Measurements from ENCODE around the gene STK24.

Gene STK24

DNA sequence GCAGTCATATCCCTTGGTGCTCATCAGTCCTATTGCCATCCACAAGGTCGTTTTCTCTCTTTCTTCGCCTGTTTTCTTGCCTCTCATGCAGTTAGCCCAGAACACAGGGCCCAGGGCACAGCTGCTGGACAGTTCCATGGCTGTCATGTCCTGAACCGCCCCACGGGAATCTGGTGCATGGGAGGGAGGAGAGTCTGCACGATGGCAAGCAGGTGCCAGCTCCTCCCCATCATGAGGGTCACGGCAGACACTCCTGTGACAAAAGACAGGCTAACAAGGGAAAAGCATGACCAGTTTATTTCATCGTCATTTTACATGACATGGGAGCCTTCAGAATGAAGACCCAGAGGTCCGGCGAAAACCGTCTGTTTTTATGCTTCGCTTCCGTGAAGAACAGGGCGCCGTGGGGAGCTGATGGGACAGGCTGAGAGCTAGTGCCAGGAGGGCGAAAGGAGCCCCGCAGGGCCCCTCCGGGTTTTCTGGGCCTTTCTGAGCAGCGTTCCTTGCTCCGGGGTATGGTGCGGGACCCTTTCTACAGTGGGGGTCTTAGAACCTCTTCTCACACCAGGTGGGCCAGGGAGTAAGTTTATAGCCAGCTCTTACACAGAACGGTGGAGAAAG lies 135.7 kb downstream of the STK24 start:
- peaks cover 19% of the 10 kb centered on the region for H3K36me3 ChIP-seq (replicated peaks)
- H3K27me3 ChIP-seq (replicated peaks): no peaks in the 10 kb centered on the region
- in situ Hi-C loops (cut with HindIII; ENCODE audit: low pct_ligation_motif_present, low sequenced_read_pairs): loop anchor here (25.0 kb wide), 1 partner anchor 221 kb away; no protein-coding TSS in a partner anchor
- DNase-seq: no peak
- TF ChIP-seq, protein P1, sequence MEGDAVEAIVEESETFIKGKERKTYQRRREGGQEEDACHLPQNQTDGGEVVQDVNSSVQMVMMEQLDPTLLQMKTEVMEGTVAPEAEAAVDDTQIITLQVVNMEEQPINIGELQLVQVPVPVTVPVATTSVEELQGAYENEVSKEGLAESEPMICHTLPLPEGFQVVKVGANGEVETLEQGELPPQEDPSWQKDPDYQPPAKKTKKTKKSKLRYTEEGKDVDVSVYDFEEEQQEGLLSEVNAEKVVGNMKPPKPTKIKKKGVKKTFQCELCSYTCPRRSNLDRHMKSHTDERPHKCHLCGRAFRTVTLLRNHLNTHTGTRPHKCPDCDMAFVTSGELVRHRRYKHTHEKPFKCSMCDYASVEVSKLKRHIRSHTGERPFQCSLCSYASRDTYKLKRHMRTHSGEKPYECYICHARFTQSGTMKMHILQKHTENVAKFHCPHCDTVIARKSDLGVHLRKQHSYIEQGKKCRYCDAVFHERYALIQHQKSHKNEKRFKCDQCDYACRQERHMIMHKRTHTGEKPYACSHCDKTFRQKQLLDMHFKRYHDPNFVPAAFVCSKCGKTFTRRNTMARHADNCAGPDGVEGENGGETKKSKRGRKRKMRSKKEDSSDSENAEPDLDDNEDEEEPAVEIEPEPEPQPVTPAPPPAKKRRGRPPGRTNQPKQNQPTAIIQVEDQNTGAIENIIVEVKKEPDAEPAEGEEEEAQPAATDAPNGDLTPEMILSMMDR (IDR thresholded peaks at IDR 0.05; ENCODE audit: low read depth, low read length, missing control alignments): no peak
- no peak overlapping the region for H3K27ac ChIP-seq
- H3K4me3 ChIP-seq (ENCODE audit: low read depth, low read length): no peak overlapping the region

DNA sequence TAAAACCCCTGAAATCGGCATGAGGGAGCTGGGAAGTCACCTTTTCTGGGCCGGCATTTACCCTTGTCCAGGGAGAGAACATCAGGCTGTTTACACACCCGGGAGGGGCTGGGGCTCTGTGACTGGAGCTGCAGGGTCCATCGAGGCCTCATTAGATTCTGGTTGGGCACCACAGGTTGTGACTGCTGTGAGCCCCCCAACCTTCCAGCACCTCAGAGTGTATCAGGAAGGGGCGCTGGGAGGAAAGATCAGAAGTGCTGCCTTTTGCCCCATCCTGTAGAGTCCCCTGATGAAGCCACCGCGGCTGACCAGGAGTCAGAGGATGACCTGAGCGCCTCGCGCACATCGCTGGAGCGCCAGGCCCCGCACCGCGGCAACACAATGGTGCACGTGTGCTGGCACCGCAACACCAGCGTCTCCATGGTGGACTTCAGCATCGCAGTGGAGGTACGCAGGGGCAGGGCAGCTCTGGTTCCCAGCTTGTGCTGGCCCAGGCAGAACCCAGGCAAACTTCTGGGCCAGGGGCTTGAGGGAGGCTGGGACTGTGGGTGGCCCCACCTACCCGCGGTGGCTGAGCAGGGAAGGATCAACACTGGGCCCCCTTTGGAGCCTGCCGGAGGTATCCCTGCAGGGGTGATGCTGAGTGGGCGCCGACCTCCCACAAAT lies 136.4 kb downstream of the STK24 start:
- Histone ChIP-seq H3K36me3 (replicated peaks) (peaks cover 21% of the 10 kb centered on the region), H3K4me3 (ENCODE audit: low read depth, low read length) (no peak overlapping the region), H3K27me3 (replicated peaks) (no peaks in the 10 kb centered on the region), H3K27ac (no peak overlapping the region)
- in situ Hi-C loops (cut with HindIII; ENCODE audit: low pct_ligation_motif_present, low sequenced_read_pairs): loop anchor here (25.0 kb wide), 1 partner anchor 222 kb away; no protein-coding TSS in a partner anchor
- DNase-seq: no peak
- TF ChIP-seq, protein P1 (IDR thresholded peaks at IDR 0.05; ENCODE audit: low read depth, low read length, missing control alignments): no peak

DNA sequence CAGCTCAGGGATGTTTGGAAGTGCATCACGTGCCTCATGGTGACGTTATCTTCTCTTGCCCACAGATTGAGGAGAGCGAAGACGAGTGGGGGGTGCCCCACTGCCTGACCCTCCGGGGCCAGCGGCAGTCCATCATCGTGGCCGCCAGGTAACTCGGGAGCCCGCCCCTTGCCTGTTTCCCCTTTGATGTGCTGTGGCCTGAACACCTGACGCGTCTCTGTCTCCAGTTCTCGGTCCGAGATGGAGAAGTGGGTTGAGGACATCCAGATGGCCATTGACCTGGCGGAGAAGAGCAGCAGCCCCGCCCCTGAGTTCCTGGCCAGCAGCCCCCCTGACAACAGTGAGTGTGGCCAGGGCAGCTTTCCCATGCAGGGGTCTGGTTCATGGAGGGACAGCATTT lies 137.0 kb downstream of the STK24 start:
- H3K36me3 ChIP-seq (replicated peaks): peaks cover 23% of the 10 kb centered on the region

DNA sequence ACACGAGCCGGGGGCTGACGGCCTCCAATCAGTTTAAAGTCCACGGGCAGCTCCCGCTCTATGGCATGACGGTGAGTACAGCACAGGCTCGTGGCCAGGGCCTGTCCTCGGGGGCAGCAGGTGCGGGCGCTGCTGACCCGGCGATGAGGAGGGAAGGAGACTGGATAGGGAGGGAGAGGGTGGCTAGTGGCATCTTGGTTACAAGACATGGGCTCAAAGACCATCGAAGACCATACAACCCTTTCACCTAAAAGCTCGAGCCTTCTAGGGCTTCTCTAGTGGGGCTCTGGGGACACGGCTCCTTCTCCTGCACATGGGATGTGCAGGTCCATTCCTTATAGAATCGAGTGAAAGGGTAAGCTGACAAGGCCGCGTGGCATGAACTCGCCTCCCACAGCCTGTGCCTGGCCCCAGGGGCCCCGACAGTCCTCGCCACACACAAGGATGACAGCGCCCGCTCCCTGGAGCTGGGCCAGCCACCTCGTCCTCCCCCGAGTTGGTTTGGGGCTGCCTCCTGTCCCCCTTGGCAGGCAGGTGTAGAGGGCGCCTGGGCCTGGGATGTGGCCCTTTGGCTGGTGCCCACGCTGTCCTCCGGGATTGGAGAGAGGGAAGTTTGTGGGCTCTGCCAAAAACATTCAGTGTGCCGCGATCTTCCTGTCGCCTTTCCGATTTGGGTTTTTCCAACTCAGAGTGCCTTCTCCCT lies 137.6 kb downstream of the STK24 start:
- TF ChIP-seq, protein P1 (IDR thresholded peaks at IDR 0.05; ENCODE audit: low read depth, low read length, missing control alignments): no peak
- Histone ChIP-seq H3K36me3 (replicated peaks) (peaks cover 23% of the 10 kb centered on the region), H3K27ac (no peak overlapping the region), H3K4me3 (ENCODE audit: low read depth, low read length) (no peak overlapping the region), H3K27me3 (replicated peaks) (no peaks in the 10 kb centered on the region)
- DNase-seq: no peak
- in situ Hi-C loops (cut with HindIII; ENCODE audit: low pct_ligation_motif_present, low sequenced_read_pairs): loop anchor here (25.0 kb wide), 1 partner anchor 223 kb away; no protein-coding TSS in a partner anchor

More for the DNA sequence above, 137.0 kb downstream of the STK24 start:
- Histone ChIP-seq H3K27ac (no peak overlapping the region), H3K4me3 (ENCODE audit: low read depth, low read length) (no peak overlapping the region), H3K27me3 (replicated peaks) (no peaks in the 10 kb centered on the region)
- TF ChIP-seq, protein P1 (IDR thresholded peaks at IDR 0.05; ENCODE audit: low read depth, low read length, missing control alignments): no peak
- in situ Hi-C loops (cut with HindIII; ENCODE audit: low pct_ligation_motif_present, low sequenced_read_pairs): loop anchor here (25.0 kb wide), 1 partner anchor 222 kb away; no protein-coding TSS in a partner anchor
- DNase-seq: no peak

DNA sequence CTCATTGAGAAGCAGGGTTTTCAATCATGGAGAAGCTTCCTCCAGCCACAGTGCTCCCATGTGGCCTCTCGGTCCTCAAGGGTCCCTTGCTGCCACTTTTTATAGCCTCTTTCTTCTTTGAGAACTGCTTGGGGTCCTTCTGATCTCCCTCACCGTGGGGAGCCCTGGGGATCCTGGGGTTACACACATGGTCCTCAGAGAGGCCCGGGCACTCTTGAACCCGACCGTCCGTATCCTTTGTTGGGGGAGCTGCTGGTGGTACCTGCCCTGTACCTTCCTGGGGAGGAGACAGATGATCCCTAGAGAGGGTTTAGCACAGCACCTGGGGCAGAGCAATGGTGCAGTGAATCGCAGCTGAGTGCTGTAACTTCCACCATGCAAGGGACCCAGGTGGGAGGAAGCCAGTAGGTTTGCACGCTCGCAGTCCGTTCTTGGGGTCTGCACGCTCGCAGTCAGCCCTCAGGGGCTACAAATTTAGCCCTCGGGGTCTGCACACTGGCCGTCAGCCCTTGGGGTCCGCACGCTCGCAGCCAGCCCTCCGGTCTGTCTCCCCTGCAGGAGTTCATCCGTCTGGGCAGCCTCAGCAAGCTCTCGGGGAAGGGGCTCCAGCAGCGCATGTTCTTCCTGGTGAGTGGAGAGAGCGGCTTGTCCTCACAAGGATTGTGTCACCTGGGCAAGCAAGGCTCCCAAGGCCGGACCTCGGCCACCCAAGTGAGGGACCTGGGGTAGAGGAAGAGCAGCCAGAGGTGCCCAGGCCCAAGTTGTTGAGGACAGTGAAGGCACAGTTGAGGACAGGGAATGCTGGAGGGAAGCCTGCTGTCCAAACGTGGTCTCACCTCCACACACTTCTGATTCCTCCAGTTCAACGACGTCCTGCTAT lies 138.4 kb downstream of the STK24 start:
- Histone ChIP-seq H3K27me3 (replicated peaks) (no peaks in the 10 kb centered on the region), H3K27ac (no peak overlapping the region), H3K36me3 (replicated peaks) (peaks cover 23% of the 10 kb centered on the region), H3K4me3 (ENCODE audit: low read depth, low read length) (no peak overlapping the region)
- no peak for DNase-seq
- in situ Hi-C loops (cut with HindIII; ENCODE audit: low pct_ligation_motif_present, low sequenced_read_pairs): loop anchor here (25.0 kb wide), 1 partner anchor 224 kb away; no protein-coding TSS in a partner anchor
- TF ChIP-seq, protein P1 (IDR thresholded peaks at IDR 0.05; ENCODE audit: low read depth, low read length, missing control alignments): no peak
